SK-MEL-5 (cell line): Measurements from ENCODE around the gene MRPL55. TPM values are rescaled to one million over a fixed set of nuclear protein-coding genes. Genes with fewer than 3 reads are reported as not detected.
"Not testable (repeated sequence)": the region's sequence is repeated elsewhere in the genome, so short reads cannot be mapped to it uniquely, and the experiment has no call there.

Source experiments
- DNase-seq: peaks from one replicate; pipeline ENCODE4 v3.0.0-alpha.2; 2016; ENCODE audit warnings: low read depth, low spot score
- in situ Hi-C: cut with HindIII; loops from 2 replicates; pipeline ENCODE4 v1.10.0; 2016; ENCODE audit warnings: low sequenced_read_pairs, high pct_unique_total_duplicates, low pct_unique_long_range_greater_than_20kb
- total RNA-seq: library from RNA; depleted of rRNA; stranded (reverse); fragments of >200 nt; shearing (Covaris generic); gene quantifications from 2 replicates; pipeline ENCODE4 v1.2.3, GENCODE V29; 2014

Gene MRPL55
- total RNA-seq, 1 experiment from 2014 or later, result 59.6 TPM

DNA sequence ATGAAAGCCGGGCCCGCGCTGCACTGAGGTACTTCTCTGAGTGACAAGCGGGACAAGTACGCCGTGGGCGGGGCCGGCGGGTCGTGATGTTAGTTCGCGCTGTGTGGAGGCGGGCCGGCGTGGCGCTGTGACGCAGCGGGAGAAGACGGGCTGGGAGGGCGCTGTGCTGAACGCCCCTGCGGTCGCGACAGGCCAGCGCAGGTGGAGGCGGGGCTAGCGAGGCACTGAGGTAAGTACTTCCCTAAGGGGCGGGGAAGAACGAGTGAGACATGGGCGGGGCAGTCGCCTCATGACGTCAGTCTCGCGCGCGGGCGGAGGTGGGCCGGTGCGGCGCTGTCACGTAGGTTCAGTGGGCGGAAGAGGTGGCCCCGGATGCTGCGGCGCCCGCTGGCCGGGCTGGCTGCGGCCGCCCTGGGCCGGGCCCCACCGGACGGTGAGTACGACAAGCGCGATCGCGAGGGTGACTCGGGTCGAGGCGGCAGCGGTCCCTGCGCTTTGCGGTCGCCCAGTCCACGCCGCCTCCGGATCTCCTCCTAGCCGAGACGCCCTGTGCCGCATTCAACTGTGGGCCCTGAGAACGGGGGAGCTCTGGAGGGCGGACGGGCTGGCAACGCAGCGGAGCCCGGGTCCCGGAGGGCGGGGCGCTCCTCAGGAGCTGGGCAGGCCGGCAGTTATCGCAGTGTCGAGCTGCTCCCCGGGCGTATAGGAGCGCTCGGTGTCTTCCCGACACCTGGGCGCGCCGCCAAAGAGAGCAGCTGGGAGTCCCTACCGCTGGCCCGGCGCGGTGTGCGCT is 31.0 kb upstream of the MRPL55 start, which contains the start of gene GUK1:
GUK1 (plus strand) TSS at position 349 of the 793 bp plus-strand sequence; CDS start at position 373, 24 bp downstream.
- in situ Hi-C loops, result no loop called here
- DNase-seq, result peak; percentile 99

DNA sequence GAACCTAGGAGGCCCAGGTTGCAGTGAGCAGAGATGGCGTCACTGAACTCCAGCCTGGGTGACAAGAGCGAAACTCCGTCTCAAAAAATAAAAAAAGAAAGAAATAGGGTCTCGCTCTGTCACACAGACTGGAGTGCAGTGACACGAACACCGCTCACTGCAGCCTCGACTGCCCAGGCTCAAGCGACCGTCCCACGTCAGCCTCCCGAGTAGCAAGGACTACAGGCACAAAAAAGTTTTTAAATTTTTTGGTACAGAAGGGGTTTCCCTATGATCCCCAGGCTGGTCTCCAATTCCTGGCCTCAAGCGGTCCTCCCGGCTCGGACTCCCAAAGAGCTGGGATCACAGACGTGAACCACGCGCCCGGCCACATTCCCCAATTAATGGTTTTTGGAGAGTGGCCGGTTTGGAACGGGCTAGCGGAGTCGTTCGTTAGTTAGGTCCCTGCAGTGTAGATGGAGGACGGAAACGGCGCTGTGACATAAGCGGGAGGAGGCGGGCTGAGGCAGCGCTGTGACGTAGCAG is 30.4 kb upstream of the MRPL55 start:
- DNase-seq, result no peak
- in situ Hi-C loops, result no loop called here

- in situ Hi-C loops, result no loop called here
- no peak for DNase-seq
These were observed 27.8 kb upstream of the MRPL55 start for GRCh38 chr1:228136901-228137300.

GRCh38 chr1:228134591-228134990 is 25.5 kb upstream of the MRPL55 start:
- in situ Hi-C loops, result no loop called here

GRCh38 chr1:228131766-228132165 is 22.7 kb upstream of the MRPL55 start:
- in situ Hi-C loops, result no loop called here
- DNase-seq, result no peak

More at GRCh38 chr1:228134591-228134990, 25.5 kb upstream of the MRPL55 start:
- DNase-seq, result no peak

DNA sequence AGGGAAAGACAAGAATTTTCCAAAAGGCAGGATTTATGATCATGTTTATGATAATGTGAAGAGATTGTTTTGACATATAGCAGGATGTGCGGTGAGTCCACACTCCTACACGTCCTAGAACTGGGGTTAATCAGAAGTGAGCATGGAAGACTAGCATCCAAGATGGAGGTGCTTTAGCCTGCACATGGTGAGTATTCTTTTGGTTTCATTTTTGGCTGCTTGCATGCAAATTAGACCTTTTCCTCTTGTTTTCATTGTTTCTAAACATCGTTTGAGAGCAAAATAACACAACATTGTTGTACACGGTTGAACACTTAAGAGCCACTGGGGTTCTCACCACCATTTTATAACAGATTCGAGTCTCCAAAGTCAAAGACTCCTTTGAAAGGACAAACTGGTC is 16.1 kb upstream of the MRPL55 start:
- in situ Hi-C loops, result no loop called here
- DNase-seq, result no peak

GRCh38 chr1:228123505-228123904 is 14.4 kb upstream of the MRPL55 start:
- no peak for DNase-seq

GRCh38 chr1:228122921-228123441 is 13.9 kb upstream of the MRPL55 start:
- no peak for DNase-seq
- in situ Hi-C loops, result no loop called here

More at GRCh38 chr1:228123505-228123904, 14.4 kb upstream of the MRPL55 start:
- in situ Hi-C loops, result no loop called here

DNA sequence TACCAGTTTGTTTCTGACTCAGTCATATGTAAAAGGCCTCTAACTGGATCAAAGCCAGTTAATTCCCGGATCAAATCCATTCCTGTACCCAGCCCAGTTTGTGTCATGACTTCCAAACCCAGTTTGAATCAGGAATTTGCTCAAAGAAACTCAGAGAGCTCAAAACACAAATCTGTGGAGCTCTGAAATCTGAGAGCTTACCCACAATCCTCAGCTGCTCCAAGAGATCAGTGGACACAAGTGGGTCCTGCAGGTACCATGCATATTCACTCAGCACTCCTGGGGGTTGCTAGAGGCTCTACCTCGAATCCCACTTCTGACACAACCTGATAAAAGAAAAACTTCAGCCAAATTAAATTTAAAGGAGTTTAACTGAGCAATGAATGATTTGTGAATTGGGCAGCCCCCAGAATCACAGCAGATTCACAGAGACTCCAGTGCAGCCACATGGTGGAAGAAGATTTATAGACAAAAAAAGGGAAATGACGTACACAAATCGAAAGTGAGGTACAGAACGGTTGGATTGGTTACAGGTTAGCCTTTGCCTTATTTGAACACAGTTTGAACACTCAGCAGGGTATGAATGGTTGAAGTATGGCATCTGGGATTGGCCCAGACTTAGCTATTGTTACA is 11.9 kb upstream of the MRPL55 start:
- in situ Hi-C loops, result no loop called here
- DNase-seq, result no peak

DNA sequence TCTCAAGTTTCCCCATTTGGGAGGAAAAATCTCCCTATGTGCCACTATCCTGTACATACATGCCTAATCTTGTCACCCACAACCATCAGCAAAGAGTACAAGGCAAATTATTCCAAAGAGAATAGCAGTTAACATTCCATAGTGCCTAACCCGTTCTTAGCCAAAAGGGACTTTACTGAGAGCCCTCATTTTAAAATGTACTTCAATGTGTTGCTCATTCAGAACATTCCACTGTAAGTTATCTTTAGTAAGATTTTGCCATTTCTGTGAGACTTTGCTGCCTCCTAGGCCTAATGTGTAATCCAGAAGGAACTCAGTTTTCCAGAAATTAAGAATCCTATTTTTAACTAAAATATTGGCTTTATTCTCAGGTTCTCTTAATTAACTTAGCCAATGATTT is 11.3 kb upstream of the MRPL55 start:
- no peak for DNase-seq
- in situ Hi-C loops, result no loop called here

DNA sequence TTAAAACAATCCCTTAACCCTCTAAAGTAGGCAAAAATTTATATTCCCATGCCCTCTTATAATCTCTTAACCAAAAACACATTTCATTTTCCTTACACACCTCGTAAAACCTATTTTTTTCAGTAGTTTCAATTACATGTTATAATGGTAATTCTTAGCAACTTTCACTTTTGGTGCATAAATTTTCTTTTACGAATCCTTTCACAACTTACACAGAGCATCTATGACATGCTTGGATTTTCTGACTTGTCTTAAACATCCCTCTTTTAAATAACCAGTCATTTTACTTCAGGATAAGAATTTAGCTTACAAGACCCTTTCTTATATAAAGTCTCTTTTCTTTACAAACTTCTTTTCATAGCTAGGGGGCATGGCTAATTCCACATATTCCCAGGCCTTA is 8.9 kb upstream of the MRPL55 start:
- no peak for DNase-seq
- in situ Hi-C loops, result no loop called here

DNA sequence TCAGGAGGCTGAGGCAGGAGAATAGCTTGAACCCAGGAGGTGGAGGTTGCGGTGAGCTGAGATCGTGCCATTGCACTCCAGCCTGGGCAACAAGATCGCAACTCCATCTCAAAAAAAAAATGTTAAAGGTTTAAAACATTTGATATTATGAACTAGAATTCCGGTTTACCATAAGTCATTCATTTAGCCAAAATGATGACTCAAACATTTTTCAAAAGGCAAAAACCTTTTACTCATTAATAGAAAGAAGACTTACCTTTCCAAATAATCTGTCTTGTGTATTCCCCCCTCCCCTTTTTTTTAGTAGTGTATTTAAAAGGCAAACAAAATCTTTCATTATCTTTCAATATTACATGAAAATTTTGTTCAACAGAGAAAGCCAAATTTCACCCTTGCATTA is 8.2 kb upstream of the MRPL55 start:
- no peak for DNase-seq
- in situ Hi-C loops, result no loop called here

GRCh38 chr1:228114827-228115226 is 5.7 kb upstream of the MRPL55 start:
- no peak for DNase-seq
- in situ Hi-C loops, result no loop called here

DNA sequence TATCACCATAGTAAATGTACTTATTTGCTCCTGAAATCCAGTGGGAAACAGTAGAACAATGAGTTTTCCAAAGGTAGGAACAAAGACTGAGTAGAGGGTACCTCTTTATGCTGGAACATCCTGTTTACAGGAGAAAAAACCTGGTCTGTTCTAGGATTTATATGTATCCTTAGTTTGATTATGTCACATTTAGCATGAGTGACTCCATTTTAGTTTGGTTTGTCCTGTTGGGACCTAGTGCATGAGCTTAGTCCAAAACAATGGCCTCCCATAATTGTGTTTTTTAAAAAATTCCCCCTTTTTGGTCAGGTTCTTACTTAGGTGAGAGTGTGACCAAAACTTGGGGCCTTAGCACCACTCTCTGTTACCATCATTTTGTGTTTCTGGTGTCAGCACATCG is 3.5 kb upstream of the MRPL55 start:
- DNase-seq, result no peak
- in situ Hi-C loops, result no loop called here

DNA sequence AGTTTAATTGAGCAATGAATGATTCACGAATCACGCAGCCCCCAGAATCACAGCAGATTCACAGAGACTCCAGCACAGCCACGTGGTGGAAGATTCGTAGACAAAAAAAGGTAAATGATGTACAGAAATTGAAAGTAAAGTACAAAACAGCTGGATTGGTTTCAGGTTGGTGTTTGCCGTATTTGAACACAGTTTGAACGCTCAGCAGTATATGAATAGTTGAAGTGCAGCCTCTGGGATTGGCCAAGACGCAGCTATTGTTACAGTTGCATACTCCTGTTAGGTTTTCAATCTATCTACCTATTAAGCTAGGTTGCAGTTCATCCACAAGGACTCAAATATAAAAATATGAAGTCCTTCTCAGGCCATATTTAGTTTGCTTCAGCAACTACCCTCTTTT is 3.1 kb upstream of the MRPL55 start:
- in situ Hi-C loops, result no loop called here
- DNase-seq, result no peak

- DNase-seq, in situ Hi-C loops: not testable (repeated sequence)
These were observed 2.2 kb upstream of the MRPL55 start for GRCh38 chr1:228111315-228111714.

DNA sequence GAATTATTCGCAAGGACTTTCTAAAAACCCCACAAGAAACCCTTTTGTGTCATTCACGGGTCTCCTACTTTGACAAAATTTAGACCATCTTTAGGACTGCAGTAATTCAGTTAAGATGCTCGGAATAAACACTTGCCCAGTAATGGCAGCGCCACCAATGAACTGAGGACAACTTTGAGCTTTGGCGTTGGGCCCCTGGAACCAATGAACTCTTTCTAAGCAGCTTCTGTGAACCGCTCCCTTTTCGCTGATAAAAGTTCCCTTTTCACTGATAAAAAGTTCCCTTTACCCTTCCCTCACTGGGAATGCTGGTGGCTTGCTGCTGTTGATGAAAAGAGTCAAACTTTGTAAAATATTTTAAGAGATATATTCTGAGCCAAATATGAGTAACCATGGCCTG is 1.5 kb upstream of the MRPL55 start:
- DNase-seq, result no peak
- in situ Hi-C loops, result no loop called here

DNA sequence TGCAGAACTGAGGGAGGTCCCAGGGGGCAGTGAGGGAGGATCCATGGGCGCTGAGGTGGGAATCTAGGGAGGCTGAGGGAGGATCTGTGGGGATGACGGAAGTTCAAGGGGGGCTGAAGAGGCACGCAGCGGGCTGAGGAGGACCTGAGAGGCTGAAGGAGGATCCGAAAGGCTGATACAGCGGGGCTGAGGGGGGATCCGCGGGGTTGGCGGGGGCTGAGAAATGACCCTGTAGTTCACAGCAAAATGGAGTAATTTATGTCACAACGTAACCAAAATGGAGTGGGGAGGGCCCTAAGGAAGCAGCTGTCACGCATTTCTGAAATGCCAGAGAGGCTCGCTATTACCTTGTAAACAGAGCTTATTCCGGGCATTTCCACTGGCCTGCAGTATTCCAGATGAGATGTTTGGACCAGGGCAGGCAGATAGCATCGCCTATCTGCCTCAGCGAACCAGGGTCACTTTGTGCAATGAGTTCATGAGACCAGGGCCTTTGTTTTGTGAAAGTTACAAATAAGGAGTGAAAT is 926 bp upstream of the MRPL55 start:
- in situ Hi-C loops, result no loop called here
- no peak for DNase-seq
